ENCODE results near the gene TBC1D2.
A peak's percentile ranks its signal among the peaks of the same experiment; 100 is the strongest.

Gene TBC1D2

DNA sequence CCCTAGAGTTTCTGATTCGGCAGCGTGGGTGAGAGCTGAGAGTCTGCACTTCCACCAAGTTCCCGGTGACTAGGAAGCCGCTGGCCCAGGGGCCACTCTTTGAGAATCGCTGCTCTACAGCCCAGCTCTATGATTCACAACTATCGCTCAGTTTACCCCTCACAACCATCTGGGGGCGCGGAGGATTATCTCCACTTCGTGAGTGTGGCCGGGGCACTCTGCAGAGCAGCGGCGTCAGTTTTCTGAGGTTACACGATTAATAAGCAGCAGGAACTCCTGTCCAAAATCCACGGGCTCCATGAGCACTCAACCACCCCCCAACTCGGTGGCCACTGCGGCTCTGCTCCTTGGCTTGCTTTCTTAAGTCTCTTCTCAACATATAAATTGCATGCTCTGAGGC is 82.3 kb downstream of the TBC1D2 start:
- TF ChIP-seq POLR2A (IDR thresholded peaks at IDR 0.05; ENCODE audit: low read depth, low read length): no peak
- TF ChIP-seq POLR2AphosphoS5 (IDR thresholded peaks at IDR 0.05; ENCODE audit: low read depth, low read length): no peak
- no peak for TF ChIP-seq TAF1 (IDR thresholded peaks at IDR 0.05; ENCODE audit: borderline replicate concordance, low read depth, low read length)
- DNase-seq (ENCODE audit: insufficient read length) (no peak), FAIRE-seq (no peak)

DNA sequence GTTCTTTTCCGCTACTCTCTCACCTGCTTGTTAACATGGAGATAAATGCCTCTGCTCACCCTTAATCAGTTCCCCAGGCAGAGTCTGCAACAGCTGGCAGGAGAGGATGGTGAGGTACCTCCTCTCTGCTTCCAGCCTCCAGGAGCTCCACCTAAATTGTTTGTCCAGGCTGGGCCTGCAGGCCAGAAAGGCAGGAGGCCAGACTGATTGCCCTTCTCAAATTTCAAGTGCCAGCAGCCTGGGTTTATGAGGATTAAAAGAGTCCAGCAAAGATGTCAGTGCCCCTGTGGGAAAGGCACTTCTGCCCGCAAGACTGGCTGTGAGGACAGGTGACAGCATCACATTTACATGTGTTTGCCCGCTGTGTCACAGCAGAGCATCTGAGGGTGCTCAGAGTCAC is 82.8 kb downstream of the TBC1D2 start:
- DNase-seq (ENCODE audit: insufficient read length) (no peak), FAIRE-seq (no peak)
- TF ChIP-seq POLR2A (IDR thresholded peaks at IDR 0.05; ENCODE audit: low read depth, low read length) (no peak), TAF1 (IDR thresholded peaks at IDR 0.05; ENCODE audit: borderline replicate concordance, low read depth, low read length) (no peak)

DNA sequence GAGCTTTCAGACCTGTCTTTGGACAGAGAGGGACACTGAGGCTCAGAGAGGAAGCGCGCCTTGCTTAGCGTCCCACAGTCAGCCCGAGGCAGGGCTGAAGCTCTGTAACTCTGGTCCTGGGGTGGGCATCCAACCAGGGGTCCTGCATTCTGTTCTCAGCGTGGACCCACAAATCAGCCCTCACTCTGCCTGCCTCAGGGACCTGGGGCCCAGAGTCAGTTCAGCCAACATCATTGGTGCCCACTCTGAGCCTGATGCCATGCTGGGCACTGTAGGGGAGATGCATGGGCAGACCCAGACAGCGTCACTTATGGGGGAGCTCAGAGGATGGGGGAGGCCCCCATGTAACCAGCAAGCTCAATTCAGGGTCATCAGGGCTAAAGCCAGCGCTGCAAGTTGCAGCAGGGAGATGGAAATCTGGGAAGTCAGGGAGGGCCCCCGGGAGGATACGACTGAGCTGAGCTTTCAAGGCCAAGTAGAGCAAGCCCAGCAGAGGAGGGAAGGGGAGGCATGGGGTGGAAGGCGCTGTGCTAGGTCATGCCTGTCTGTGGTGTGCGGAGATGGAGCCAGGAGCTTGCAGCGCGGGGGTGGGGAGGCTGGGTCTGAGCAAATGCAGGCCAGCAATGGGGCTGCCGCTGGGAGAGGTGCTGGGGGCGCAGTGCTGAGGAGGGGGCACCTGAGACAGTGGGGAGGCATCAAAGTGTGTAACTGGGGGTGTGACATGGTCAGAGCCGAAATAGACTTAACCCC is 84.1 kb downstream of the TBC1D2 start:
- no peak for FAIRE-seq
- TF ChIP-seq TAF1 (IDR thresholded peaks at IDR 0.05; ENCODE audit: borderline replicate concordance, low read depth, low read length) (no peak), POLR2AphosphoS5 (IDR thresholded peaks at IDR 0.05; ENCODE audit: low read depth, low read length) (no peak), POLR2A (IDR thresholded peaks at IDR 0.05; ENCODE audit: low read depth, low read length) (no peak)
- no peak for DNase-seq (ENCODE audit: insufficient read length)

DNA sequence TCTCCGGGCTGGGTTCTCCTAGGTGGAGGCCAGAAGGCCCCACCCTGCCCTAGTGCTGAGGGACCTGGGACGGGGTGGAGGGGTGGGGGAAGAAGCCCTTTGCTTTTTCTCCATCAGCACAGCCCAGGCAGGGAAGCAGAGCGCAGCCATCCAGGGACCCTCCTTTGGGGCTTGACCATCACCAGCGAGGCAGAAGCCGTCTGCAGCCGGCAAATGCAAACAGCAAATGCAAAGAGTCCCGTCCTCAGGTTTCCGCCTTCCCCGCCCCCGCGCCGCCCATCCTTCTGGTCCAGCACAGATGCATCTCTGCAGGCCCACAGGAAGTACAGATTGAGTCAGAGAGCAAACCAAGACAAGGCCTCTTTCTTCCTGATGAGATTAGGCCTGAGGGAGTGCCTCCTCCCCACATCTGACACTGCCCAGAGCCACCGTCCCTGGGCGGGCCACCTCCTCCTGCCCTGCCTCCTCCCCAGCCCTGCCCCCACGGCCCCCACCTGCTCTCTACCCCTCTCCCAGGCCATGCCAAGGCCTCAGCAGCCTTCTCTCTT is 86.4 kb downstream of the TBC1D2 start:
- no peak; the same call in 1 of the 2 replicates for TF ChIP-seq TAF1 (IDR thresholded peaks at IDR 0.05; ENCODE audit: borderline replicate concordance, low read depth, low read length)
- TF ChIP-seq POLR2A (IDR thresholded peaks at IDR 0.05; ENCODE audit: low read depth, low read length): peak; percentile 74
- TF ChIP-seq POLR2AphosphoS5 (IDR thresholded peaks at IDR 0.05; ENCODE audit: low read depth, low read length): peak; percentile 39; the same call in 1 of the 2 replicates
- DNase-seq (ENCODE audit: insufficient read length) (peak; percentile 97), FAIRE-seq (peak; percentile 96)

DNA sequence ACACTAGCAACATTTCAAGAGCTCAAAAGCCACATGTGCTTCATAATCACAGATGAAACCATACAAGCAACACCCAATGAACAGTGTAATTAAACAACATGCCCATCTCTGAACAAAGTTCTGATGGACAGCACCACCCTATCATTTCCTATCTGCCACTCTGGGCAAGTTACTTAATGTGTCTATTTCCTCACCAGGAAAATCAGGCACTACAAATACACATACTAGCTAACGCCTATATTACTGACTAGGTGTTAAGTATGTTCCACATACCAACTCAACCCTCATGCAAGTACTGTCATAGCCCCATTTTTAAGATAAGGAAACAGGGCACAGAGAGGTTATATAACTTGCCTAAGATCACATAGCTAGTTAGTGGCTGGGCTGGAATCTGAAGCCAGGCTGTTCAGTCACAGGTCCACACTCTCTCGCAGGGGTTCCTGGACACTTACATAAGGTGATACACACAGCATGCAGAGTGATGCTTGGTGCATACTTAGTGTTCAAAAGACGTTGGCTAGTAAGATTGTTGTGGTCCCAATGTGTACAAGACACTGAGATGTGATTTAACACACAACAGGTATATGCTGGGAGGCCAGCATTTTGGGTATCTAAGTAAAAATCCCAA is 87.2 kb downstream of the TBC1D2 start:
- DNase-seq (ENCODE audit: insufficient read length) (no peak), FAIRE-seq (peak; percentile 71)
- TF ChIP-seq POLR2AphosphoS5 (IDR thresholded peaks at IDR 0.05; ENCODE audit: low read depth, low read length) (no peak; the same call in 1 of the 2 replicates), TAF1 (IDR thresholded peaks at IDR 0.05; ENCODE audit: borderline replicate concordance, low read depth, low read length) (no peak), POLR2A (IDR thresholded peaks at IDR 0.05; ENCODE audit: low read depth, low read length) (no peak)

DNA sequence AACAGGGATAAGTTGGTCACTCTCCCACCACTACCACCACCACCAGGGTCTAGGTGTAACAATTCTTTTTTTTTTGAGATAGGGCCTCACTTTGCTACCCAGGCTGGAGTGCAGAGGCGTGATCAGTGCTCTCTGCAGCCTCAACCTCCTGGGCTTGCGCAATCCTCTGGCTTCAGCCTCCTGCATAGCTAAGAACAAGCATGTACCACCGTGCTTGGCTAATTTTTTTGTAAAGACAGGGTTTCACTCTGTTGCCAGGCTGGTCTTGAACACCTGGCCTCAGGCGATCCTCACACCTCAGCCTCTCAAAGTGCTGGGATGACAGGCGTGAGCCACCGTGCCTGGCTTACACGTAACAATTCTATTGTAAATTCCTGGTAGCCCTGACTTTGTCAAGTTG is 90.5 kb downstream of the TBC1D2 start:
- no peak for TF ChIP-seq POLR2AphosphoS5 (IDR thresholded peaks at IDR 0.05; ENCODE audit: low read depth, low read length)
- TF ChIP-seq TAF1 (IDR thresholded peaks at IDR 0.05; ENCODE audit: borderline replicate concordance, low read depth, low read length): no peak
- TF ChIP-seq POLR2A (IDR thresholded peaks at IDR 0.05; ENCODE audit: low read depth, low read length): no peak
- no peak for DNase-seq (ENCODE audit: insufficient read length)
- FAIRE-seq: no peak

DNA sequence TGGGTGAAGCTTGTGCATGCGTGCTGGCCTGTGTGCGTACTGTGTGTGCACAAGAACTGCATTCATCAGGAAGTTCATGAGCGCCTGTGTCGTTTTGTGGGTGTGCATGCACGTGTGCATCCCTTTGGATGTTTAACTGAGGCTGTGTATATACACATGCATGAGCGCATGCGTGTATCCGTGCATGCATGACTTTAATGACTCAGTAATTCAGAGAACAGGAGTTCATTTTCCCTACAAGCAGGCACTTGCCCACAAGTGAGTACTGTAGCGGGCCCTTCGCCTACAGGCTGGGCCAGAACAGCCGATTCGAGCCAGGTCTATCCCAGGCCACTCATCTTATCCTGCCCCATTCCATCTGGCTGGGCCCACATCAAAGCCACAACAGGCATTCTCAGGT is 92.8 kb downstream of the TBC1D2 start:
- DNase-seq (ENCODE audit: insufficient read length) (no peak), FAIRE-seq (no peak)
- no peak for TF ChIP-seq TAF1 (IDR thresholded peaks at IDR 0.05; ENCODE audit: borderline replicate concordance, low read depth, low read length)
- no peak for TF ChIP-seq POLR2A (IDR thresholded peaks at IDR 0.05; ENCODE audit: low read depth, low read length)
- TF ChIP-seq POLR2AphosphoS5 (IDR thresholded peaks at IDR 0.05; ENCODE audit: low read depth, low read length): no peak

DNA sequence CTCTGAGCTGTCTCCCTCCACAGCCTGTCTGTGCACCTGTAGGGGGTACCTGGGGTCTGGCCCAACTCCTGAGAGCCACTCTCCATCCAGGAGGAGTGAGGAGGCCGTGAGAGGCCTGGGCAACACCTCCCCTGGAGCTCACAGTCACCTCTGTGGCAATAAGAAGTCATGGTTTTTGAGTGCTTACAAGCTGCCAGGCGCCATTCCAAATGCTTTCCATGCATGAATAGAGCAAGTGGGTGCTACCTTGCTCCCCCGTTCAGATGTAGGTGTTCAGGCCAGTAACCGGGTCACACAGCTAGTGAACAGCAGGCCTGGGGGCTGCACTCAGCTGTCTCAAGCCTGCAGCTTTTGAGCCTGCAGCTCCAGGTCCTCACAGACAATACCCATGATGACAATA is 93.6 kb downstream of the TBC1D2 start:
- TF ChIP-seq POLR2A (IDR thresholded peaks at IDR 0.05; ENCODE audit: low read depth, low read length) (no peak), TAF1 (IDR thresholded peaks at IDR 0.05; ENCODE audit: borderline replicate concordance, low read depth, low read length) (no peak), POLR2AphosphoS5 (IDR thresholded peaks at IDR 0.05; ENCODE audit: low read depth, low read length) (no peak)
- FAIRE-seq: no peak
- DNase-seq (ENCODE audit: insufficient read length): no peak

DNA sequence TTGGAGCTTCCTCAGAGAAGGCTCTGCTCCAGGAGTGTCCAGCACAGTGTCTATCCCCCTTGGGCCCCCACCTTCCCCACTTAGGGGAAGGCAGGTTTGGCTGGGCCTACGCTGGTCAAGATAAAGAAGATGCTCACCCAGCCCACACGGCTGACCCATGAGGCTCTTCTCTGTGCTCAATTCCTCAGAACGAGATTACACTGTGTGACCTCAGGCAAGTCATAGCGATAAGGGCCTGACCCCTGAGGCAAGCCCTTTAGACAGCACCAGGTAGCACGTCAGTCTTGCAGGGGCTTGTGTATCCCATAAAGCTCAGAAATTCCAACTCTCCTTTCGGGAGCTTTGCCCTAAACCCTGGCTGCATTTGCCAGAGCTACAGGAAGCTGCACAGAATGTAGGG is 95.7 kb downstream of the TBC1D2 start:
- no peak for FAIRE-seq
- no peak for TF ChIP-seq POLR2AphosphoS5 (IDR thresholded peaks at IDR 0.05; ENCODE audit: low read depth, low read length)
- TF ChIP-seq POLR2A (IDR thresholded peaks at IDR 0.05; ENCODE audit: low read depth, low read length): no peak
- no peak for TF ChIP-seq TAF1 (IDR thresholded peaks at IDR 0.05; ENCODE audit: borderline replicate concordance, low read depth, low read length)
- no peak for DNase-seq (ENCODE audit: insufficient read length)

DNA sequence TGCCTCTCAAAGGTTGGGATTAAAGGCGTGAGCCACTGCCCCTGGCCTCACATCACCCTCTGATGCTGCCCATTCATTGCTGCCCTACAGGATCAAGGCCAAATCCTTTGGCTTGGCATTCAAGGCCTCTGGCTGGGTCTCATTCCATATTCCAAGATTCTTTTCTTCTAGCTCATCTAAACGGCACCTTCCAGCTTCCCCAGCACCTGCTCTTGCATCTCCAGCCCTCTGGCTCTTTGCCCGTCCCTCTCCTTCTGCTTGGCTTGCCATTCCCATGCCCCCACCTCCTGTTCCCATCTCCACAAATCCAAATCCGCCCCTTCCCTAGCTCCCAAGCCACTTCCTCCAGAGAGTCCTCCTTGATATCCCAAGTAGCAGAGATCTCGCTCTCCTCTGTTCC is 96.1 kb downstream of the TBC1D2 start:
- DNase-seq (ENCODE audit: insufficient read length) (no peak), FAIRE-seq (no peak)
- TF ChIP-seq POLR2AphosphoS5 (IDR thresholded peaks at IDR 0.05; ENCODE audit: low read depth, low read length) (no peak), POLR2A (IDR thresholded peaks at IDR 0.05; ENCODE audit: low read depth, low read length) (no peak), TAF1 (IDR thresholded peaks at IDR 0.05; ENCODE audit: borderline replicate concordance, low read depth, low read length) (no peak)

DNA sequence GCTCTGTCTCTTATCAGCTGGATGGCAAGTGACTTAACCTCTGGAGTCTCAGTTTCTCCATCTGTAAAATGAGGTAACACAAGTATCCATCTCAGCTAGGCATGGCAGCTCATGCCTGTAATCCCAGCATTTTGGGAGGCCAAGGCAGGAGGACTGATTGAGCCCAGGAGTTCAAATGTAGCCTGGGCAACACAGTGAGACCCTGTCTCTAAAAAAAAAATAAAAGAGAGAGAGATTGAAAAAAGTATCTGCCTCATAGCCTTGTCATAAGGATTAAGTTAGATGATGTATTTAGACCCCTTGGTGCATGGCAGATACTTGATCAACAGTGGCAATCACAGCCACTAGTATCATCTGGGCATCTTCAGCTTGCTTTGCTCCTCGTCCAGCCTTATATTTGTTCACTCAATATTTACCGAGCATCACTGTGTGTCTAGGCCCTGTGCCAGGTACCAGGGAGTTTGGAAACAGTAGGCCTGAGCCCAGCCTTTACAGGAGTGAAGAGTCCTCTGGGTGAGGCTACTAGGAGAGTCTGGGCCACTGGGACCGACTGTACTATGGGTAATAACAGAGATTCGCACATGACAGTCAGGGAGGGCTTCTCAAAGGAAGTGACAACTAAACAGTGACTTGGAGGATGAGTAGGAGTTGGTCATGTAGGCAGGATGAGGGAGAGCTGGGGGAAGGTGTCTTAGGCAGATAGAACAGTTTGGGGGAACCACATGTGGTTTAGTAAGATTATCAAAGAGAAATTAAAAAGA is 97.2 kb downstream of the TBC1D2 start:
- FAIRE-seq (no peak), DNase-seq (ENCODE audit: insufficient read length) (no peak)
- TF ChIP-seq POLR2A (IDR thresholded peaks at IDR 0.05; ENCODE audit: low read depth, low read length): no peak
- TF ChIP-seq TAF1 (IDR thresholded peaks at IDR 0.05; ENCODE audit: borderline replicate concordance, low read depth, low read length): no peak
- no peak for TF ChIP-seq POLR2AphosphoS5 (IDR thresholded peaks at IDR 0.05; ENCODE audit: low read depth, low read length)

All from GM12892 (cell line).